ENCODE data around the gene TEX264.

Gene TEX264

GRCh38 chr3:51703068-51703760, 32.2 kb downstream of the TEX264 start:
- H3K27ac ChIP-seq (ENCODE audit: low read length): no peak overlapping the region
- no peak for ATAC-seq (ENCODE audit: insufficient read depth, low read depth)
- no peak overlapping the region for H3K9ac ChIP-seq (ENCODE audit: low read depth, low read length)
- no peak overlapping the region for H2AFZ ChIP-seq (ENCODE audit: low read depth, low read length)
- no peak for TF ChIP-seq CTCF (IDR thresholded peaks at IDR 0.05; ENCODE audit: borderline replicate concordance, extremely low read depth, low read length, poor library complexity, severe bottlenecking)
- no peak for TF ChIP-seq EZH2 (IDR thresholded peaks at IDR 0.05; ENCODE audit: borderline replicate concordance, low read depth, low read length, severe bottlenecking)
- H3K79me2 ChIP-seq (ENCODE audit: insufficient read depth, low read length): no peaks in the 10 kb centered on the region
- no peaks in the 10 kb centered on the region for H3K4me1 ChIP-seq (ENCODE audit: insufficient read depth, low read length)
- no peak for DNase-seq
- H3K9me3 ChIP-seq (ENCODE audit: insufficient read depth, low read length, severe bottlenecking): no peaks in the 10 kb centered on the region
- no peak overlapping the region for H3K4me2 ChIP-seq (ENCODE audit: insufficient read depth, low read length)
- peaks cover 28% of the 10 kb centered on the region for H4K20me1 ChIP-seq (ENCODE audit: insufficient read depth, low read length)
- no peaks in the 10 kb centered on the region for H3K27me3 ChIP-seq (ENCODE audit: insufficient read depth, low read length, poor library complexity)
- H3K4me3 ChIP-seq (ENCODE audit: low read depth in 1 of 2, low read length in 2 of 2): no peak overlapping the region
- H3K36me3 ChIP-seq (ENCODE audit: insufficient read depth, low read length): peaks cover 72% of the 10 kb centered on the region

- TF ChIP-seq CTCF (IDR thresholded peaks at IDR 0.05; ENCODE audit: borderline replicate concordance, extremely low read depth, low read length, poor library complexity, severe bottlenecking): no peak
- no peak for TF ChIP-seq EZH2 (IDR thresholded peaks at IDR 0.05; ENCODE audit: borderline replicate concordance, low read depth, low read length, severe bottlenecking)
- H3K4me3 ChIP-seq (ENCODE audit: low read depth in 1 of 2, low read length in 2 of 2): no peak overlapping the region
- H3K4me1 ChIP-seq (ENCODE audit: insufficient read depth, low read length): no peaks in the 10 kb centered on the region
- no peak overlapping the region for H3K4me2 ChIP-seq (ENCODE audit: insufficient read depth, low read length)
- no peaks in the 10 kb centered on the region for H3K79me2 ChIP-seq (ENCODE audit: insufficient read depth, low read length)
- ATAC-seq (ENCODE audit: insufficient read depth, low read depth) (no peak), DNase-seq (no peak)
- no peak overlapping the region for H3K9ac ChIP-seq (ENCODE audit: low read depth, low read length)
- peaks cover 28% of the 10 kb centered on the region for H4K20me1 ChIP-seq (ENCODE audit: insufficient read depth, low read length)
- H2AFZ ChIP-seq (ENCODE audit: low read depth, low read length): no peak overlapping the region
- H3K36me3 ChIP-seq (ENCODE audit: insufficient read depth, low read length): peaks cover 65% of the 10 kb centered on the region
- H3K9me3 ChIP-seq (ENCODE audit: insufficient read depth, low read length, severe bottlenecking): no peaks in the 10 kb centered on the region
- H3K27ac ChIP-seq (ENCODE audit: low read length): no peak overlapping the region
- H3K27me3 ChIP-seq (ENCODE audit: insufficient read depth, low read length, poor library complexity): no peaks in the 10 kb centered on the region
Observed at GRCh38 chr3:51703761-51704510, 32.9 kb downstream of the TEX264 start.

GRCh38 chr3:51704511-51704950, 33.5 kb downstream of the TEX264 start:
- Histone ChIP-seq H2AFZ (ENCODE audit: low read depth, low read length) (no peak overlapping the region), H3K4me2 (ENCODE audit: insufficient read depth, low read length) (no peak overlapping the region), H4K20me1 (ENCODE audit: insufficient read depth, low read length) (peaks cover 28% of the 10 kb centered on the region), H3K27me3 (ENCODE audit: insufficient read depth, low read length, poor library complexity) (no peaks in the 10 kb centered on the region), H3K4me3 (ENCODE audit: low read depth in 1 of 2, low read length in 2 of 2) (no peak overlapping the region), H3K27ac (ENCODE audit: low read length) (no peak overlapping the region), H3K4me1 (ENCODE audit: insufficient read depth, low read length) (no peaks in the 10 kb centered on the region), H3K36me3 (ENCODE audit: insufficient read depth, low read length) (peaks cover 59% of the 10 kb centered on the region), H3K9ac (ENCODE audit: low read depth, low read length) (no peak overlapping the region), H3K79me2 (ENCODE audit: insufficient read depth, low read length) (no peaks in the 10 kb centered on the region), H3K9me3 (ENCODE audit: insufficient read depth, low read length, severe bottlenecking) (no peaks in the 10 kb centered on the region)
- DNase-seq (no peak), ATAC-seq (ENCODE audit: insufficient read depth, low read depth) (no peak)
- TF ChIP-seq EZH2 (IDR thresholded peaks at IDR 0.05; ENCODE audit: borderline replicate concordance, low read depth, low read length, severe bottlenecking) (no peak), CTCF (IDR thresholded peaks at IDR 0.05; ENCODE audit: borderline replicate concordance, extremely low read depth, low read length, poor library complexity, severe bottlenecking) (no peak)
